Hematopoietic multipotent progenitor cell treated with erythropoietin and hydrocortisone succinate and interleukin-3 and kit ligand, for 4 days (in vitro differentiated cells): ENCODE data around the gene OPA1.

ENCODE experiments used
- DNase-seq: peaks from one replicate; pipeline ENCODE4 v3.0.0-alpha.2; 2015

Gene OPA1, protein sequence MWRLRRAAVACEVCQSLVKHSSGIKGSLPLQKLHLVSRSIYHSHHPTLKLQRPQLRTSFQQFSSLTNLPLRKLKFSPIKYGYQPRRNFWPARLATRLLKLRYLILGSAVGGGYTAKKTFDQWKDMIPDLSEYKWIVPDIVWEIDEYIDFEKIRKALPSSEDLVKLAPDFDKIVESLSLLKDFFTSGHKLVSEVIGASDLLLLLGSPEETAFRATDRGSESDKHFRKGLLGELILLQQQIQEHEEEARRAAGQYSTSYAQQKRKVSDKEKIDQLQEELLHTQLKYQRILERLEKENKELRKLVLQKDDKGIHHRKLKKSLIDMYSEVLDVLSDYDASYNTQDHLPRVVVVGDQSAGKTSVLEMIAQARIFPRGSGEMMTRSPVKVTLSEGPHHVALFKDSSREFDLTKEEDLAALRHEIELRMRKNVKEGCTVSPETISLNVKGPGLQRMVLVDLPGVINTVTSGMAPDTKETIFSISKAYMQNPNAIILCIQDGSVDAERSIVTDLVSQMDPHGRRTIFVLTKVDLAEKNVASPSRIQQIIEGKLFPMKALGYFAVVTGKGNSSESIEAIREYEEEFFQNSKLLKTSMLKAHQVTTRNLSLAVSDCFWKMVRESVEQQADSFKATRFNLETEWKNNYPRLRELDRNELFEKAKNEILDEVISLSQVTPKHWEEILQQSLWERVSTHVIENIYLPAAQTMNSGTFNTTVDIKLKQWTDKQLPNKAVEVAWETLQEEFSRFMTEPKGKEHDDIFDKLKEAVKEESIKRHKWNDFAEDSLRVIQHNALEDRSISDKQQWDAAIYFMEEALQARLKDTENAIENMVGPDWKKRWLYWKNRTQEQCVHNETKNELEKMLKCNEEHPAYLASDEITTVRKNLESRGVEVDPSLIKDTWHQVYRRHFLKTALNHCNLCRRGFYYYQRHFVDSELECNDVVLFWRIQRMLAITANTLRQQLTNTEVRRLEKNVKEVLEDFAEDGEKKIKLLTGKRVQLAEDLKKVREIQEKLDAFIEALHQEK

DNA sequence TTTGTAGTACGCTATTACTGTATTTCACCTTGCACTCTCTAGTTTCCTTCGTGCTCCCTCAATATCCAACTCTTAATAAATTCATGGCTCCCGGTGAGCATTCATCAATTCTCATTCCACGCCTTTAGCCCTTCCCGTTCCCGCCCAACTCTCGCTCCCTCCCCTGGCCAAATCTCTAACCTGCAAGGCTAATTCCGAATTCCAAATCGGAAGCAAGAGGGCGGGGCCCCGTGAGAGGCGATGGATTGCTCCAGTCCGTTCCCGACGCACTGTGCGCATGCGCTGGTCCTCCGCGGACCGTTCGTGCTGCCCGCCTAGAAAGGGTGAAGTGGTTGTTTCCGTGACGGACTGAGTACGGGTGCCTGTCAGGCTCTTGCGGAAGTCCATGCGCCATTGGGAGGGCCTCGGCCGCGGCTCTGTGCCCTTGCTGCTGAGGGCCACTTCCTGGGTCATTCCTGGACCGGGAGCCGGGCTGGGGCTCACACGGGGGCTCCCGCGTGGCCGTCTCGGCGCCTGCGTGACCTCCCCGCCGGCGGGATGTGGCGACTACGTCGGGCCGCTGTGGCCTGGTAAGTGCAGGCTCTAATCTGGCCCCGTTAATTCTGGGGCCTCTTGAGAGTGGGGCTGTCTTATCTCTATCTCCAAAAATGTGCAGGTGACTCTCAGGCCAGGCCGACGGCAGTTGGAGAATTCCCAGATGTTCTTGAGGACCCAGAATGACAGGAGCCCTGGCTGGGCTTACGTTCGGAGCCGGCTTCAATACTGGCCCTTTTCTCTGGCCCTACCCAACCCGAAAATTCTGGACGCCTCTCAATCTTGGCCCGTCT, at the start of gene OPA1:
Gene OPA1, plus strand, starts transcription at position 368 of the 827 bp plus-strand sequence. Its CDS starts 170 bp downstream, at position 538.
- peak; percentile 99 for DNase-seq

DNA sequence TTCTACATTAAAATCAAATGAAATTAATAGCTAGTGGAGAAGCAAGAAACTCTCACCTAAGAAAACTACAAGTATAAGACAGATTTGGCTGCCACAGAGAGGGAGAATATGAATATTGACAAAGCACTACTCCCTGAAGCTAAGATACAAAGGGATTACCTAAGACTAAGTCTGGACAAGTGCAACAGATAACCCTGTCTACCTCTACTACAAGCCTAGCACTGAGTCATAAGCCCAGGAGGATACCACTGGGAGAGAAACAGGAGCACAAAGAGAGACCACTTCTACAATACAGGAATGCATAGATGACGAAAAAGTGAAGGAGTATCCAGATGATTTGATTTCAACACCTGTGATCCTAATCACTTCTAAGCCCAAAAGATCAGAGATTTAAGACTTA, 48.7 kb upstream of the OPA1 start:
- DNase-seq, result no peak

DNA sequence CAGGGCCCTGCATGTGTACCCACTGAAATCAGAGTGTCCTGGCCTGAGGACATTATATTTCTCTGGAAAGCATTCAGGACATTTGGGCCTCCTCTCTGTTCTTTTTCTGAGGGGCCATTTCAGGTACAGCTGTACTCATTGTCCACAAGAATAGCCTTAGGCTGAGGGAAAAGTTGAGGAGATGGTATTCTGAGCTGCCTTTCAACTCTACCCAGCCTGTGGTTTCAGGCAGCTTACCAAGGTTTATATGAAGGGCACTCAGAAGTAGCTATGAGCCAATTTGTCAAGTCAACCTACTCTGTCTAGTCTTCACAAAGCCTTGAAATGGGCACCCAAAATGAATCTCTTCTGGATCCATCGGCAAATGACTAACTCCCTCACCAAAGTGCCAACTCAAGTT, 47.7 kb upstream of the OPA1 start:
- no peak for DNase-seq

DNA sequence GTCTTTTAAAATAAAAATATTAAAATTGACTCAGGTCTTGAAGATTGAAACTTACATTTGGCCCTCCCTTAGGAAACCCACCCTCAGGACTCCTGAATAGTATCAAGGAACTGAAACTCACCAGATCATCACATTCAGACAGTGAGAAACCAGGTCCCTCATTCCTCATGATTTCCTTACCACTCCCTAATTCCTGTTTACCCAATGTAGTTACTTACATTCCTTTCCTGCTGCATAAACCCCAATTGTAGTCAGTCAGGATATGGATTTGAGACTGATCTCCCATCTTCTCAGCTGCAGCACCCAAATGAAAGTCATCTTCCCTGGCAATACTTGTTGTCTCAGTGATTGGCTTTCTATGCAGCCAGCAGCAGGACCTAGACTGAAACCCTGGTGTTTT, 46.9 kb upstream of the OPA1 start:
- no peak for DNase-seq

DNA sequence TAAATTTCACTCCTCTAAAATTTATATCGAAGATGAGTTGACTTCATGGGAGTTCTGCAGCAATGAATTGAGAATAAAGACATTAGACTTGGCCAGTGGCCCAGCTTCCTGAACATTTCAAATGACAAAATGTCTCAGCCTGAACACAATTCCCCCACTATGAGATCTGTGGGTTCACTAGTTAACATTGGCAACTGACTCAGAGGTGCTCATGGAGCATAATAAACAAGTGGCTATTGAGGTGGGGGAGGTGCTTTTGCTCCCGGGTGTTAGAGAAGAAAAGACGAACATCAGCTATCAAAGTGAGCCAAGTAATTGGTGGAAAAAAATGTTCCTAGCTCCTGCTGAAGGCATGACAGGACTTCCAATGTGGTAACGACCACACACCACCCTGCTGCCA, 44.6 kb upstream of the OPA1 start:
- DNase-seq, result no peak

DNA sequence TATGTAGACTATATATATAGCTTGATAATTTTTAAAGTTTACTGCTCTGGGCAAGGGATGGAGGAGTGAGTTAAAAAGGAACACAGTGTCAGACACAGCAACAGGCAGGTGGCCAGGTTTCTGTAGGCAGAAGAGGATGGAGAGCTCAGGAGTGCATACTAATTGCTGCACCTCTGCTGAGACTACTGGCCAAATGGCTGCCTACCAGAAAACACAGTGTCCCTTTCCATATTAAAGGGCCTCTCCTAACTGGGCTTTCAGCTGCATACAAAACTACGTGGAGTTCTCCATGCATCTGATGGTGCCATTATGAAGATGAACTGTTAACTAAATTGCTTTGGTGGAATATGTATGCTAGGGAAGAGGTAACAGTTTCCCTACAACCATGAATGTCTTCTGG, 40.1 kb upstream of the OPA1 start:
- no peak for DNase-seq

DNA sequence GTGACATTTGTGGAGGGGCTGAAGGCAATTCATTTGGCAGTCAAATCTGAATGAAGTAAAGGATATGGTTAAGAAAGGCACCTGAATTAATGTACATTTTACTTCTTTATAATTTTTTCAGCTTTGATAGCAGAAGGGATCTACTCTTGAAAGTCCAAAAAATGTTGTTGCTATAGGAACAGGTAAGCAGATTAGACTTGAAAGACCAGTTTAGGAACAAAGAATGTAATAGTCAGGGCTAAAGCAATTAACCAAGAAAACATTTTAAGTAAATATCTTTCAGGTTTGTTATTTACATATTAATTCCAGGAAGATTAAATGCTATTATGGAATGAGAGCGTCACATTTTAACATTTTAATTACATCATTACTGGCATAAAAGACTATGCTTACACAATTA, 39.4 kb upstream of the OPA1 start:
- DNase-seq, result no peak

DNA sequence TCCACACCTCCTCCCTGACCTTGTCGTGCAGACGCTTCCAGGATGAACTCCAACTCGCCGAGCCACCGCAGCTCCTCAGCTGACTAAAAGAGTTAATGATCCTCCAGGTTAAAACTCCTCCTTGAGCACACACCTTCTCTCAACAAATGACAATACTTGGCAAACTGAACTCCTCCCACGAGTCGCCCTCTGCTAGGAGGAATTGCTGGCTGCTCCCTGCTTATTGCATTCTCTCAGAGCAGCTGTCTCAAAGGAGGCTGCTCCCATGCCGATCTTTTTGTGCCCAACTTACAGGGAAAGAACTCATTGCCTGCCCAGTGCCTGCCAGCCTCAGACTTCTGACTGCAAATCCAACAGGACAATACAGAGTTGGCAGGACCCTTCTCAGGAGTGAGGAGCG, 38.2 kb upstream of the OPA1 start, which contains the start of gene ATP13A4:
Gene ATP13A4, minus strand, starts transcription at position 85 of the 400 bp plus-strand sequence. CDS start 96 bp downstream, outside the sequence.
- DNase-seq, result no peak

DNA sequence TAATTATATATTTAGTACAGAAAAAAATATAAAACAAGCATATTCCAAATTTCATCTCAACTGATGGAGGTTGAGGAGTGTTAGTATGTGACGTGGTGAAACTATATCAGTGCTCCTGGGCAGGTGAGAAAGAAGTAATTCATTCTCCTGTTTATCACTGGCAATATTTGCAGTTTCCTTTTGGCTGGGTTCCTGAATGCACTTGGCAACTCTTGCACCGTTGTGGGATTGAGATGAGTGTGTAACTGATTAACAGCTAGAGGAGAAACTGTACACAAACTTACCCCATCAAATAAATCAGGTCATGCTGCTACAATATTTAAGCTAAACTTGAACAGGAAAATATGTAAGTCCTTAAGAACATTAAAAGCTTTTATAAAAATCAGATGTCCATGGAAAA, 36.2 kb upstream of the OPA1 start:
- DNase-seq, result no peak

DNA sequence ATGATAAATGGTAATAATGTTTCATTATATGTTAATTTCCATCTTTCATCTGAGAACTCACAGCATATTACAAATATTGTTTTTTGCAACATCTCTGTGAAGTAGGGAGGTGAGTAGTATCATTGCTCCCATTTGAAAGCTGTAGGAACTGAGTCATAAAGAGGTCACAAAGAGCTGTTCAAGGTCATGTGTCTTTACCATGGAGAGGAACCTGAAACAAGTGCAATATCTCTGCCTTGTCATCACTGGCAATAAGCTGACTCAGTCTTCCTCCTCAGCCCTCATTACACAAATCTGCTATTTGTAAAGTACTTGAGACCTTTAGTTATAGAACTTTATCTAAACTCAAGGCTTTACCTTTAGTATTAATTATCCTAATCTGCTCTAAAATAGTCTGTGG, 33.9 kb upstream of the OPA1 start:
- no peak for DNase-seq

DNA sequence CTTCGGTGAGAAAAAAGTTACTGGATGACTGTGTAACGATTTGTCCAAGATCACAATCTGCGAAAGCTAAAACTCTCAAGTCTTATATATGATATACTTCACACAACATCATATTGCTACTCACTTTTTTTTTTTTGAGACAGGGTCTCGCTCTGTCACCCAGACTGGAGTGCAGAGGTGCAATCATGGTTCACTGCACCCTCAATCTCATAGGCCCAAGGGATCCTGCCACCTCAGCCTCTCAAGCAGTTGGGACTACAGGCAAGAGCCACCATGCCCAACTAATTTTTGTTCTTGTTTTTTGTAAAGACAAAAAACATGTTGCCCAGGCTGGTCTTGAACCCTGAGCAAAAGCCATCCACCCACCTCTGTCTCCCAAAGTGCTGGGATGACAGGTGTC, 32.9 kb upstream of the OPA1 start:
- DNase-seq, result no peak

DNA sequence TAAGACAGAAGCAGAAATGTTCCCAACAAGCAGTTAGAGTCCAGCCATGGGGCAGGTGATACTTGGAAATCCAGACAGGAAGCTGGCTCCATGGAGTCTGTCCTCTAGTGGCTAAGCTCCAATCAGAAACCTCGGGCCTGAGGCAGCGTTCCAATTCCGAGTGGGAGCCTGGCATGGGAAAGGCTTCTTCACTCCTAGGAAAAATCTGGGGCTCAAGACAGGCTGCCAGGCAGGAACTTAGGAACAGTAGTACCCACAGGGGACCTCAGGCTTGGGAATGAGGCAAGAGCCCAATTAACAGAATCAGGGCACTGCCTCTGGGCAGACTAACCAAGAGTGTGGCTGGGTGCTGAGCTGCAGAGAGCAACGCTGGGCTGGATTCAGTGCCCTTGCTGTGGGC, 32.1 kb upstream of the OPA1 start:
- DNase-seq, result no peak

DNA sequence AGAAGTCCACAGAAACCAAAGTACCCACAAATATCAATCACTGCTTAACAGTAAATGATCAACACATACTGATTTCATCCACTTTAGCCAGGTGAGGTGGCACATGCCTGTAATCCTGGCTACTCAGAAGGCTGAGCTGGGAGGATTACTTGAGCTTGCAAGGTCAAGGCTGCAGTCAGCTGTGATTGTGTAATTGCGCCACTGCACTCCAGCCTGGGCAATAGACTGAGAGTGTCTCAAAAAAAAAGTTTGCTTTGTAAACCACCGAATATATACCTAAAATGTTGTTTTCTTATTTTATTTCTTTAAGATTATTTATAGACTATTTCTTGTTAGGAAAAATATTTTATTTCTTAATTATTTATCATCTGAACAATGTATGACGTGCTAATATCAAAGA, 29.6 kb upstream of the OPA1 start:
- DNase-seq, result no peak

DNA sequence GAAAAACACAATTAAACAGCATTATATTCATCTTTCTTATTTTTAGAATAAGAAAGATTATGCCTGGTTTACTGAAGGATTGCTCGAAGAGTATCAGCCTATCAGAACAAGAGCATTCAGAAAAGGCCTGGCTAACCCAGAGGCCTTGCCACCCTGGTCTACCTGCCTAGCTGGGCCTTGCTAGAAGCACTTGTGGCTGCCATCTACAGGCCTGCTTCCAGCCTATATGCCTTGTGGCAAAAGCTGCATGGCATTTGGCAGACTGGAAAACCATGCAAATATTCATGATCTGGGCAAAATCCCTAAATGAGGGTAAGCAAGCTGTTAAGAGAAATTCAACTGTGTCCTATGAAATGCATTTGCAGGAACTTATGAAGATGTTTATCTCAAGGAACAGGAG, 29.0 kb upstream of the OPA1 start:
- DNase-seq, result peak; percentile 37

DNA sequence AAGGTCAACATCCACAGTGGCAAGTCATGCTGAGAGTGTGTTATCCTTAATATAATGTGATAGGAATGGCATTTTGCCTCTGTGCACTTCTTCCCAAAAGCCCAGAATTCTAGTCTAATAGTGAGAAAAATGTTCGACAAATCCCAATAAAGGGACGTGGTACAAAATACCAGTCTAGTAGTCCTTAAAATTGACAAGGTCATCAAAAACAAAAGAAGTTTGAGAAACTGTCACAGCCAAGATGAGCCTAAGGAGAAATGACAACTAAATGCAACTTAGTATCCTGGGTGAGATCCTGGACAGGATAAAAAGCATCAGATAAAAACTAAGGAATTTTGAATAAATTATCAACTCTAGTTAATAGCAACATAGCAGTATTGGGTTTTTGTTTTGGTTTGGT, 23.9 kb upstream of the OPA1 start:
- DNase-seq, result no peak

DNA sequence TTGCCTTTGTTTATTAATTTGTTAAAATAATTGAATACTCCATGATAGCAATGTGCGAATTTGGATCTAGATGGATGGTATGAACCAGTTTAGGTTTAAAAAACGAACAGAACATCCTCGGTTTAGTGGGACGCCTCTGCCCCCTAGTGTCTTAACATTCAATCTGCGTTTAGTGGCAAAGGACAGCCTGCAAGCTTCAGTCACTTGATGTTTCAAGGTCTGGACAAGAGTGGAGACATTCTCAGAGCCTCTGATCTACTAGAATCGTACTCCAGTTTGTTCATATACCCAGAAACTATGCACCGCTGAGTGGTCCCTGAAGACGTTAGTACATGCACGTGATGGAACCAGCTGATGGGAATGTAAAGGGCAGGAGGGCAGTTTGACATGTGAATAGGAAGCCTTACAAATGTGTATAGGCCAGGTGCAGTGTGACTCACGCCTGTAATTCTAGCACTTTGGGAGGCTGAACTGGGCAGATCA, 20.5 kb upstream of the OPA1 start:
- DNase-seq, result peak; percentile 85

DNA sequence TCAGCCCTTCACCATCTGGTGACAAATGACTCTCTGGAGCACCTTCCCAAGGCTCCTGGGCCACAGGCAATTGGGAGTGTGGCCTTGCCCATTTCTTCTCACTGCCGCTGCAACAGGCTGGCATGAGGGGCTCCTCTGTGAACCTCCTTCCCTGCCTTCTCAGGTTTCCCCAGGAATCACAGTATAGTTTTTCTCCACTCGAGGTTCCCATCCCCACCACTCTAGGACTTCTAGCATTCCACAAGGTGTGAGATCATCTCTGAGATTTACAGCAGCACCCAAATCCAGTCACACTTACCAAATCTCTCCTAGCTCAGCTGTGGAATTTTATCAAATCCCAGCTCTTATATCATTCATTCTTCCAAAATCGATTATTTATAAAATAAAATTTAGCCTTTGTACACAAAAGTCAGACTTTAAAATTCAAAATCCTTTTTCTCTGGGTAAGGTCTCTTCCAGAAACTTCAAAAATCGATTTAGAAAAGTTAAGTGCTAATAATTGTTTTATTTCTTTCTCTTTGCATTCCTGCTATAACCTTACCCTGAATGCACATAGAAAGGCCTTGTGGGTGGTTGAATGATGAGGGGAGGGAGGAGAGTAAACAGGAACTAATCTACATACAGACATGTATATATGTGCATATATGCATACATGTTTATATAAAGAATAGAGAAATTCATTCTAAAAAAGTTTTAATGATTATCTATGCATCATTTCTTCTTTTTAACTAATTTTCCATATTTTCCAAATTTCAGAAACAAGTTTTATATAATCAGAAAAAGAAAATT, 19.4 kb upstream of the OPA1 start:
- no peak for DNase-seq

DNA sequence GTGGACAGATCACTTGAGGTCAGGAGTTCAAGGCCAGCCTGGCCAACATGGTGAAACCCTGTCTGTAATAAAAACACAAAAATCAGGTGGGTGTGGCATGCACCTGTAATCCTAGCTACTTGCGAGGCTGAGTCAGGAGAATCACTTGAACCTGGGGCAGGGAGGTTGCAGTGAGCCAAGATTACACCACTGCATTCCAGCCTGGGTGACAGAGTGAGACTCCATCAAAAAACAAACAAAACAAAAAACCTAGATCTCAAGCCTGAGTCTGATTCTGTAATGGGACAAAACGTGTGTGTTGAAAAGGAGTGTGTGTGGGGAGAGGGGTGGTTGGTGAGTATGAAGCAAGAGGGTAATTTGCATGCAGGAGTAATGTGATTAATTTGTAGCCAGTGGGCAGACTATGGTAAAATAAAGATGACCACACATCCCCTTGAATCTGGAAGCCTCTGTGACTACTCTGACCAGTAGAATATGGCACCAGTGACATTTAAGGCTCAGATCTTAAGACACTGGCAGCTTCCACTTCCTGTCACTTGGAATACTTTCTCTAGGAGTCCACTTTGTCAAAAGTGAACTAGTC, 18.4 kb upstream of the OPA1 start:
- no peak for DNase-seq

DNA sequence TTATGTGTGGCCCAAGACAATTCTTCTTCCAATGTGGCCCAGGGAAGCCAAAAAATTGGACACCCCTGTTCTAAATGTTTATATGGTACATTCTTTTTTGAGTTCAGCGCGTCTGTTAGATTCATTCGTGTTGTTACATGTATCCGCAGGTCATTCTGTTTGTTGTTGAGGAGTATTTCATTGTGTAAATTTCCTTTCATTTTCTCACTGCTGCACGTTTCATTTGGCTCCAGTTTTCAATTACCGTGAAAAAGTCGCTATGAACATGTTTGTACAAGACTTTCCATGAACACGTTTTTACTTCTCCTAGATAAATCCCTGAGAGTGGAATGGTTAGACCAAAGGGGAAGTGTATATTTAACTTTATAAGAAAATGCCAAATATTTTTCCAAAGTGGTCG, 7.5 kb upstream of the OPA1 start:
- DNase-seq, result no peak

DNA sequence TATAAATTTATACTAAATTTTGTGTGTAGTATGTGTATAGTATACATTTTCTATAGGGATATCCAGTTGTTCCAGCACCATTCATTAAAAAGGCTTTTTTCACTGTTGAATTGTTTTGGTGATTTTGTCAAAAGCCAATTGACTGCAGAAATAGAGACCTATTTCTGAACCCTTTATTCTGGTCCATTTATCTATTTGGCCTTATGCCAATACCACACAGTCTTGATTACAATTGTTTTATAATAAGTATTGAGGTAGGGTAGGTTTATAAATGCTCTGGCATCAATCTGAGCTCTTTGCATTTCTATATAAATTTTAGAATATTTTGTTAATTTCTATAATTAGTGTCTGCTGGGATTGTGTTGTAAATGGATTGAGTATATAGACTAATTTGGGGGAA, 6.5 kb upstream of the OPA1 start:
- DNase-seq, result no peak

DNA sequence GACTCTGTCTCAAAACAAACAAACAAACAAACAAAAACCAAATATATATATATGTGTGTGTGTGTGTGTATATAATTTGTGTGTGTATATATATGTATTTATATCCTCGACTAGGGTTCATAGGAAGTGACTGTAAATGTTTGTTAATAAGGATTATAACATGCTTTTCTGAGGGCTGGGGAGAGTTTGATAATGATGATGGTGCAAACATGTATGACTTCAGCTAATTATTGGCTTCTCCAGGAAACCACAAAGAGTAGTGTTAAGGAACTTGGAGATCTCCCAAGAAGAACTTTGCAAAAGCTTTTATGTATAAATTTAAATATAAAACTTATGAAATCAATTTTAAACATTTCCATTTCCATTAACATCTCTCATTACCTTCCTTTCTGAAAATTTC, 3.9 kb upstream of the OPA1 start:
- DNase-seq, result peak; percentile 57
